ENCODE results near the gene RS1. TPM values are rescaled to one million over a fixed set of nuclear protein-coding genes. Genes with fewer than 3 reads are reported as not detected.

RS1 gene
- total and polyA plus RNA-seq, 2 donors (not counting 3 experiments of a cell fraction or from before 2014, with no cell fraction given), result not detected

GRCh38 chrX:18596096-18596495 is 75.8 kb downstream of the RS1 start:
- FAIRE-seq (no peak), DNase-seq (ENCODE audit: low read depth, low spot score) (no peak)
- no peak overlapping the region for H3K9ac ChIP-seq (replicated peaks; ENCODE audit: extremely low read depth, insufficient read depth, low read length)
- H2AFZ ChIP-seq (ENCODE audit: low read depth, low read length), result no peak overlapping the region
- ChIA-PET CTCF (no interaction called here), POLR2A (no interaction called here)
- no peaks in the 10 kb centered on the region for H3K9me1 ChIP-seq (replicated peaks; ENCODE audit: control insufficient read depth, extremely low read depth, insufficient read depth, low read length)
- no TSS peak for BruUV-seq (replicated peaks)
- H3K27me3 ChIP-seq (ENCODE audit: control insufficient read depth in 2 of 2, insufficient read depth in 2 of 2, low read length in 2 of 2), result no peaks in the 10 kb centered on the region
- no peaks in the 10 kb centered on the region for H3K79me2 ChIP-seq (ENCODE audit: control insufficient read depth, insufficient read depth, low read length)
- no peak overlapping the region for H3K4me2 ChIP-seq (ENCODE audit: insufficient read depth, low read length)
- H3K4me1 ChIP-seq (ENCODE audit: control insufficient read depth, extremely low read depth, insufficient read depth, low read length), result no peaks in the 10 kb centered on the region
- no peak overlapping the region for H3K4me3 ChIP-seq (replicated peaks in 1 of 3; ENCODE audit: insufficient read depth in 1 of 3, low read depth in 1 of 3, low read length in 3 of 3)
- TF ChIP-seq JUN (IDR thresholded peaks at IDR 0.05; ENCODE audit: borderline replicate concordance, insufficient read depth, insufficient read length, low read depth) (no peak), CTCF (IDR thresholded peaks at IDR 0.05; ENCODE audit: extremely low read depth in 1 of 2, insufficient read depth in 1 of 2, low read depth in 1 of 2, low read length in 2 of 2) (no peak), EZH2 (IDR thresholded peaks at IDR 0.05; ENCODE audit: borderline replicate concordance, low read depth, low read length, severe bottlenecking) (no peak), GATA2 (IDR thresholded peaks at IDR 0.05; ENCODE audit: insufficient read depth, insufficient read length, low read depth, low read length) (no peak), MYC (IDR thresholded peaks at IDR 0.05; ENCODE audit: low read depth, low read length) (no peak), MAX (IDR thresholded peaks at IDR 0.05; ENCODE audit: insufficient read depth, insufficient read length) (no peak), POLR2A (IDR thresholded peaks at IDR 0.05; ENCODE audit: low read depth, low read length) (no peak), POLR2AphosphoS5 (IDR thresholded peaks at IDR 0.05; ENCODE audit: insufficient read depth, low read depth, low read length) (no peak), FOS (IDR thresholded peaks at IDR 0.05; ENCODE audit: borderline replicate concordance, insufficient read depth, low read length) (no peak)
- no peaks in the 10 kb centered on the region for H3K9me3 ChIP-seq (replicated peaks; ENCODE audit: control insufficient read depth, insufficient read depth, low read length)
- H3K27ac ChIP-seq (ENCODE audit: insufficient read depth, low read depth, low read length), result no peak overlapping the region
- no peaks in the 10 kb centered on the region for H3K36me3 ChIP-seq (ENCODE audit: control insufficient read depth in 2 of 2, extremely low read depth in 1 of 2, insufficient read depth in 2 of 2, low read length in 2 of 2)
- dilution Hi-C loops (cut with MboI; ENCODE audit: extremely low pct_ligation_motif_present, low sequenced_read_pairs), result no loop called here
- intact Hi-C loops (cut with micrococcal nuclease), result no loop called here
- H4K20me1 ChIP-seq (replicated peaks; ENCODE audit: control insufficient read depth, extremely low read depth, insufficient read depth, low read length), result no peaks in the 10 kb centered on the region

Measured in endothelial cell of umbilical vein (primary cell).